Articular chondrocyte of knee joint (primary cell): ENCODE data around the gene ZNF384. TPM values are rescaled to one million over a fixed set of nuclear protein-coding genes. Genes with fewer than 3 reads are reported as not detected.

Experiments used
- small RNA-seq: library from RNA; depleted of rRNA; stranded (forward); fragments of <200 nt; gene quantifications from one replicate; pipeline ENCODE3, GENCODE V24; 2012
- total RNA-seq: library from RNA; depleted of rRNA; stranded (reverse); fragments of >200 nt; gene quantifications from 2 replicates; pipeline ENCODE4 v1.2.3, GENCODE V29; 2012

The ZNF384 gene
- 22.9 and 26.8 TPM in 2 replicates for total RNA-seq

DNA sequence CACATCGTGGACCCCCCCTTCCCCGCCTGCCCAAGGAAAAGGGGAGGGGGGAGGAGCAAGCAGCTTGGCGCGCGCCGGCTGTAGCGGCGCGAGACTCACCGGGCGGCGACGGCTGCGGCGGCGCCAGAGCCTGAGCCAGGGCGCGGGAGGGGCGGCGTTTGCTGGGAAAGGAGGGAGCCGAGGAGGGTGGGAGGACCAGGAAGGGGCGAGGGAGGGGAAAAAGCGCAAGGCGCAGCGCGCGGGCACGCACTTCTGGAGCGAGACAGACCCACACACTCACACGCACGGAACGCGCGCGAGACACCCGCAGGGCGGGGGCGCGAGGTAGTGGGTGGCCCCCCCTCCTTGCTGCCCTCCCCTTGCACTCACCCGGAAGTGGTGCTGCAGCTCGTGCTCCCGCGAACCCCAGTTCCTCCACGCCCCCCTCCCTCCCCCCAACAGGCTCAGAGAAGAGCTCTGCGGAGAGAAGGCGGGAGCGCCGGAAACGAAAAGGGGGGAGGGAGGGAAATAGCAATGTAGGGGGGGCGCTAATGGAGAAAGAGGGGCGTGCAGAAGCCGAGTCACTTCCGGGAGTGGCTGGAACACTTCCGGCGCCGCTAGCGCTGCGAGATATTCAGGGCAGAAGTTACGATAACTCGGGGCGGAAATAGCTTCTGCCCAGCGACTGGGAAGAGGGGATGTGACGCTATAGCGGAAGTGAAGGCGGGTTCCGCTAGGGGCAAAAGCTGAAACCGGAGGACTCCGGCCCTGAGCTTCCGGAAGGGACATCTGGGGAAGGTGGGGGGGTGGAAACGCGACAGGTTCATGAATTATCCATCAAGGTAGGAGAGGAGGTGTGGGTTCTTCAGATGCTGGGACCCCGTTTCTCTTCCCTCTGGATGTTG is at the start of gene ZNF384:
Gene ZNF384 (minus strand): TSS at position 377 of the 884 bp plus-strand sequence. CDS start 9,855 bp downstream, outside the sequence.

DNA sequence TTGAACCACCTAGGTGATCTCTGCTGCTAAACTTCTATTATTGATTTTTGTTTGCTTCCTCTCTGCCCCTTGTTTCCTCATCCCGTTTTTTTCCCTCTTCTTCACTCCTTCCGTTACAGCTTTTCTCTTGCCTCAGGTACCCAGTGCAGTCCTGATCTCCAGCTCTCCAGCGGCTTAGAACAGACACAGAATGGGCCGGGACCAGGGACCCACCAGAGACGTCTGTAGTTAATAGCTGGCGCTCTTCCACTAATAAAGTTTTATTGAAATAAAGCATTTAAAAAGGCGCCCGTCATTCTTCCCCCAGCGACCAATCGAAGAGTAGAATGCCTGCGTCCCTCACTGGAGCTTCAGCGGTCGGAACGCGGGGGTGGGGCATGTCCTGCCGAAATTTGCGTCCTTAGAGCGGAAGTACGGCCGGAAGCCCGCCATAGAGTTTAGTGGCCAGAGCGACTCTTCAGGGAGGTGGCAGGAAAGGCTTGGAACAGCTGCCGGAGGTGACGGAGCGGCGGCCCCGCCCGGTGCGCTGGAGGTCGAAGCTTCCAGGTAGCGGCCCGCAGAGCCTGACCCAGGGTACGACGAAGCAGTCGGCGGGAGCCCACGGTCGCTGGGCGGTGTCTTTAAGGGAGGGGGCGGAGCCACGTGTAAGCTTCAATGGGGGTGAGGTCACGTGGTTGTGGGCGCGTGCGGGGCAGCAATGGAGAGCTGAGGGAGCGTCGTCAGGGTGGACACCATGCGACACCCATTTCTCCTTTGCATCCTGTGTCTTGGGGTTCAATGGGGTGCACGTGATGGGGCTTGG is 34.6 kb upstream of the ZNF384 start, which contains the start of gene COPS7A:
Gene COPS7A (plus strand): TSS at position 440 of the 802 bp plus-strand sequence. CDS start 611 bp downstream, outside the sequence.

DNA sequence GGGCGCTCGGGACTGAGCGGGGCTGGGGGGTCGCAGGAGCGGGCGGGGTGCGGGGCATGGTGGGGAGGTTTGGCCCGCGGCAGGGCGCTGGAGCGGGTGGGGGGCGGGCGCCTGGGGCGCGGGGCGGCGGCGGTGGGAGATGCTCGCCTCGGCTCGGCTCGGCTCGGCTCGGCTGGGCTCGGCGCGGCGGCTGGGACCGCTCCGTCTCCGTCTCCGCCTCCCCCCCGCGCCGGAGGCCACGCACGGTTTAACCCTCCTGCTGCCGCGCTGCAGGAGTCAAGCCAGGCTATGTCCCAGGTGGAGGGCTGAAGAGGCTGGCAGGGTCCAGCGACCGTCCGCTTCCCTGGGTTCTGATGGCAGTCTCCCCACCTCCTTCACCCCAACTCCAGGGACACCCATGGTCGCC is 11.5 kb upstream of the ZNF384 start, which contains the start of gene PIANP:
Gene PIANP (minus strand): TSS at position 170 of the 406 bp plus-strand sequence. CDS start 2,754 bp downstream, outside the sequence.

DNA sequence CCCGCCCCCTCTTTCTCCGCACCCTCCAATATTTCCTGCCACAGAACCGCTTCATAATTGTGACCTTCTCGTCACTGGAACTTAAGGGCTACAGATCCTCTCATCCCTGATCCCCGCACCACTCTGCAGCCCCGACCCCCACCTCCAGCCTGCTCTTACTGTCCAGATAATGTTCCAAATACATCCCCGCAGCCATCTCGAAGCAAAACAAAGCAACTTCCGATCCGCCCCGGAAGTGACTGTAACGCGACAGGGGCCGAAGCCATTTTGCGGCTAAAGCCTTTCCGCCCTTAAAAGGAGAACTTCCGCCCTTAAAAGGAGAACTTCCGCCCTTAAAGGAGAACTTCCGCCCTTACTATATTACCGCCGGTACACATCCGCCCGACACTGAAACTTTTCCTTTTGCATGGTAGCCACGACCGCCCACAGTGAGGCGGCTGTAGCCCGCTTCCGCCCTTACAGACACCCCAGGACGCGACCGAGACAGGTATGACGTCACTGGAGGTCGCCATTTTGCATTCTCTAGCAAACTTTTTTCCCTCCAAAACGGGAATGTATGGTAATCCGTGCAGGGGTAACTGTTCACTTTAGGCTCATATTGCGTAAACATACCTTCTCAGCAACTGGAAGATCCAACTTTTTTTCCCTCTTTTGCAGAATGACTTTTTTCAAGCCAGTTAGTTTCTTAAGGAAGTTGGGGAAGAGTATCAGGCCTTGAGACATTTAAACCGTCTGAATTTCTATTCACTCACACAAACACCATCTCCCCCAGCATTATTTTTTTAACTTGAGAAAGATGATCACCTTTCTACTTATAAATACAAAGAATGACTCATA is 26.1 kb downstream of the ZNF384 start, which contains the start of gene ING4:
Gene ING4 (minus strand): TSS at position 214 of the 837 bp plus-strand sequence. CDS start 18 bp downstream, at position 196.

DNA sequence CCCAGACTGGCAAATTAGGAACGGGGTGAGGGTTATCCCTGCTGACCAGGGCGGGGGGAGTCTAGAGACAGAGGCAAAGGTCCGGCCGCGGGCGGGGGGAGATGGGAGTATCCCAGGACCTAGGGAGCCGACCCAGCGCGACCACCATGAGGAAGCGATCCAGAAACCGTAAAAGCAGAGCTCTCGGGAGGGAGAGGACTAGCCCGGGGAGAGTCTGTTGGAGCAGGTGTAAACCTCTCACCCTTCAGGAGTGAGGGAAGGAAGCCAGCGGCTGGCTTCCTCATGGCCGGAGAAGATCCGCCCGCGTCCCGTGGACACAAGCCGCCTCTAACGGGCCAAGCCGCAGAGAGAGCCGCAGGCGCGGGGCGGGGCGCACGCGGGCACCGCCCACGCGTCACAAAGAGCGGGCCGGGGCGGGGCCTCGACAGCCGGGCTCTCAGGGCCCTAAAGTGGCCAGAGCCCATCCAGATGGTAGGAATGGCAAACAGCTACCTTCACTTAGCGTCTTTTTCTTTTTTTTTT is 42.0 kb downstream of the ZNF384 start, which contains the start of gene ACRBP:
Gene ACRBP (minus strand): TSS at position 350 of the 522 bp plus-strand sequence. CDS start 66 bp downstream, at position 284.

DNA sequence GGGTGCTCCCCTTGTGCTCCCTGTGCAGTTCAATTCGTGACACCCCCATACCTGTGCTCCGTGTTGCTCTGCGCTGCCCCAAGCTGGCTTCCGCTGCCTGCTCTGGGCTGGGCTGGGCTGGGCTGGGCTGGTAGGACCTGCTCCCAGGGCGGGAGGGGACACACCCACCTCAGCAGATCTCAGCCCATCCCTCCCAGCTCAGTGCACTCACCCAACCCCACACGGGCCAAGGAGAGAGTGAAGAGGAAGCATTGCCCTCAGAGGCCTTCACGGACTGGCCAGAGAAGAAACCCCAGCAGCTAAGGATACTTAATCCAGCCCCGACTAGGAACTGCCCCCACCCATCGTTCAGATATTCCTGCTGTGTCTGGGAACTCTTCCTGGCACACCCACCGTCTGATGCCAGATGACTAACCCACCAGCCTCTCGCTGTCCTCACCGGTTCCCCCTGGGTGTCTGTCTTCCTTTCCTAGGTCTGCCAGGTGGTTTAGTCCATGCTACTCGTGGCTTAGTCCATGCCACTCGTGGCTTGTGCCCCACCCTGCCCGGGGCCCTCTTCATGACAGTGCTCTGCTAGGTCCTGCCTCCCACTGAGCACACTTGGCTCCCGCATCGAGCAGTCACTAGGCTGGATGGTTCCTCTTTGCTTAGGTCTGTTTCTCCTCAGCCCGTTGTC is 53.2 kb downstream of the ZNF384 start, which contains the start of gene LPAR5:
Gene LPAR5 (minus strand): TSS at position 104 of the 676 bp plus-strand sequence. CDS start 14,711 bp downstream, outside the sequence.

Small RNA genes lying within 50 kb of the gene (small RNA-seq; reads per million reads assigned to genes)
- gene RNU6-781P, result not detected

Other genes with a start within 250 kb of the ZNF384 start
- 0.22 TPM in 1 of 2 replicates, not detected in the other for gene CD27, start 244.4 kb downstream of the ZNF384 start, total RNA-seq
- gene TAPBPL, start 237.3 kb downstream of the ZNF384 start, total RNA-seq, result 9.9 and 13.9 TPM in 2 replicates
- 8.4 and 9.6 TPM in 2 replicates for gene VAMP1, start 218.7 kb downstream of the ZNF384 start, total RNA-seq
- 84.3 and 96.9 TPM in 2 replicates for gene MRPL51, start 196.1 kb downstream of the ZNF384 start, total RNA-seq
- 31.0 and 40.4 TPM in 2 replicates for gene NCAPD2, start 195.3 kb downstream of the ZNF384 start, total RNA-seq
- gene GAPDH, start 154.9 kb downstream of the ZNF384 start, total RNA-seq, result 6,743 and 9,393 TPM in 2 replicates
- 12.4 and 17.2 TPM in 2 replicates for gene IFFO1, start 133.3 kb downstream of the ZNF384 start, total RNA-seq
- 20.1 and 23.3 TPM in 2 replicates for gene NOP2, start 121.1 kb downstream of the ZNF384 start, total RNA-seq
- 210 and 211 TPM in 2 replicates for gene CHD4, start 82.0 kb downstream of the ZNF384 start, total RNA-seq
- gene LPAR5, start 53.4 kb downstream of the ZNF384 start, total RNA-seq, result not detected in 2 replicates
- gene ACRBP, start 41.9 kb downstream of the ZNF384 start, total RNA-seq, result 0.26 and 0.76 TPM in 2 replicates
- 28.4 and 43.7 TPM in 2 replicates for gene ING4, start 26.3 kb downstream of the ZNF384 start, total RNA-seq
- 0.11 and 0.13 TPM in 2 replicates for gene PIANP, start 11.4 kb upstream of the ZNF384 start, total RNA-seq
- 71.5 and 77.6 TPM in 2 replicates for gene COPS7A, start 34.7 kb upstream of the ZNF384 start, total RNA-seq
- 105 and 112 TPM in 2 replicates for gene MLF2, start 63.8 kb upstream of the ZNF384 start, total RNA-seq
- gene PTMS, start 77.0 kb upstream of the ZNF384 start, total RNA-seq, result 75.0 and 82.3 TPM in 2 replicates
- gene LAG3, start 83.1 kb upstream of the ZNF384 start, total RNA-seq, result 0.54 and 1.0 TPM in 2 replicates
- 2.3 and 4.3 TPM in 2 replicates for gene CD4, start 100.2 kb upstream of the ZNF384 start, total RNA-seq
- 1.3 and 2.7 TPM in 2 replicates for gene GPR162, start 132.4 kb upstream of the ZNF384 start, total RNA-seq
- 65.1 and 65.5 TPM in 2 replicates for gene P3H3, start 139.0 kb upstream of the ZNF384 start, total RNA-seq
- 3.7 and 4.3 TPM in 2 replicates for gene GNB3, start 151.6 kb upstream of the ZNF384 start, total RNA-seq
- gene CDCA3, start 161.9 kb upstream of the ZNF384 start, total RNA-seq, result 14.9 and 18.7 TPM in 2 replicates
- 67.8 and 73.4 TPM in 2 replicates for gene USP5, start 162.8 kb upstream of the ZNF384 start, total RNA-seq
- gene TPI1, start 178.2 kb upstream of the ZNF384 start, total RNA-seq, result 717 and 807 TPM in 2 replicates
- 5.6 and 5.9 TPM in 2 replicates for gene SPSB2, start 183.9 kb upstream of the ZNF384 start, total RNA-seq
- 9.6 and 9.8 TPM in 2 replicates for gene LRRC23, start 215.4 kb upstream of the ZNF384 start, total RNA-seq
- 13.0 and 16.3 TPM in 2 replicates for gene ENO2, start 225.2 kb upstream of the ZNF384 start, total RNA-seq
- gene ATN1, start 238.6 kb upstream of the ZNF384 start, total RNA-seq, result 9.7 and 12.5 TPM in 2 replicates